HG03159 (cell line): ENCODE data around the gene OPRL1.
"Not testable (repeated sequence)": the region's sequence is repeated elsewhere in the genome, so short reads cannot be mapped to it uniquely, and the experiment has no call there.

Experiments used
- ATAC-seq: cut with Tn5 transposase; IDR thresholded peaks from one replicate; pipeline ENCODE4 v1.9.1; 2021; ENCODE audit warnings: mild to moderate bottlenecking, moderate library complexity; ENCODE audit not compliant: unreplicated experiment

The OPRL1 gene

DNA sequence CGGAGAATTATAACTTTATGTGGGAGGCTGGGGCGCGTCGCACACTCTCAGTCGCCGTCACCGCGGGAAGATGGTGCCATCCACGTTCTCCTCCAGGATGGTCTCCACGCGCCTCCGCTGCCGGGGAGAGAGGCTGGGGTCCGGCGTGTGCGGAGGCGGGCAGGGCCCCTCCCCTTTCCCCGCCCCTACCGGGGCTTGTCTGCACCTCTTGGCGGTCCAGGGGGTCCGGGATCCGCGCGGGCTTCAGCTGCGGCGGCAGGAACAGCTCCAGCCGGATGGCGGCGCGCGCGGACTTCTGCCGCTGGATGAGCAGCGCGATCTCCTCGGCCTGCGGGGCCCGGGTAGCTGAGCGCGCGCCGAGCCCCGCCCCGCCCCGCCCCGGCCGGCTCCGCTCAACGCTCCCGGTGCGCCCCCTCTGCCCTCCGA lies 3.5 kb downstream of the OPRL1 start:
- ATAC-seq: no peak

DNA sequence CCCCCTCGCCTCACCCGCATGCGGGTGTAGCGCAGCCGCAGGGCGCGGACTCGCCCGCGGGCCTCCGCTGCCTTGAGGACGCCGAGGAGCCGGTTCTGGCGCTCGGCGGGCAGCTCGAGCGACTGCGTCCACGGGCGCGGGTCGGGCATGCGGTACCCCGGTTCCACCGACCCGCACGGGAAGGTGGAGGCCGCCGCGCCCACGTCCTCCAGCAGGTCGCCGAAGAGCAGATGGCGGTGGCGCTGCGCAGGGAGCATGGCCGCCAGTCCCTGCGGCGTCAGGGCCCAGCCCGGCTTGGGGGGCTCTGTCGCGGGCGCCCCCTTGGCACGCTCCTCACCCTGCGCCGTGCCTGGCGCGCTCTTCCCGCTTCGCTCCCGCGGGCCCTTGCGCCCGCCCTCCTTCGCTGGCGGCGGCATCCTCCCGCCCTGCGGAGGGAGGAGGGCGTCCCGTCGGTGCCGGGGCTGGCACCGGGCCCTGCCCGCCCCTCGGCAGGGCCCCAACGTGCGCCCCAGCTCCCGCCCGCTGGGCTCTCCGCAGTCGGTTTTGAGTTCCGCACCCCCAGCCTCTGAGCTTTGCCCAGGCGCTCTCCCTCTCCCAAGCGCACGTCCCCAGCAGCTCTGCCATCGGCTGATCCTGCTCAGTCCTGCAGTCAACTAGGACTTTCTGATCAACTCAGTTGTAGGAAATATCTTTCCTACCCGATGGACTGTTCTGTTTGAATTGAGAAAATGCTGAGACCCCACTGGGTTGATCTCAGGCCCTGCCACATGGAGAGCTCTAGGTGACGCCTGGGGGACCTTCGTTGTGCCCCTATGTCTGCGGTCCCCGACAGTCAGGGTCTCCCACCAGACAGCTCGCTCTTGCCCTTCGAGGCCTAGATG lies 4.2 kb downstream of the OPRL1 start, which contains the start of gene LKAAEAR1:
TSS of gene LKAAEAR1 (minus strand) at position 595 of the 881 bp plus-strand sequence. CDS start at position 416, 179 bp downstream.
- no peak for ATAC-seq

DNA sequence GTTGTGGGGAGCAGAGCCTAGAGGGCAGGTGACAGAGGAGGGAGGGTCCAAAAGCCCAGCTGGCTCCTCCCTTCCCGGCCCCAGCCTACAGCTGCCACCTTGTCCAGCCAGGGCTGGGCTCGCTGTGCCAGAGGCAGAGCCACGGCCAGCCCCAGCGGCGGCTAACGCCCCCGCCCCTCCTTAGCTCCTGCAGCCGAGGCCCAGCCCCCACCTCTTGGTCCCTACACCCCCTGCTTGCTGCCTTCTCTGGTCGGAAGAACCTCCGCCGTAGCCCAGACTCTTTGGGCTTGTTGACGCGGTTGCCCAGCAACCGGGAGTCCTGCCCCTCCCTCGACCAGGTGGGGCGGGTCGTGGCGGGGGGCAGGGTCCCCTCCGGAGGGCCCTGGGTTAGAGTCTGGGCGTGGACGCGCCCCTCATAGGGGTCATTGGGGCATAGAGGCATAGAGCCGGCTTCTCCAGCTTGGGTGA lies 4.8 kb downstream of the OPRL1 start:
- no peak for ATAC-seq

DNA sequence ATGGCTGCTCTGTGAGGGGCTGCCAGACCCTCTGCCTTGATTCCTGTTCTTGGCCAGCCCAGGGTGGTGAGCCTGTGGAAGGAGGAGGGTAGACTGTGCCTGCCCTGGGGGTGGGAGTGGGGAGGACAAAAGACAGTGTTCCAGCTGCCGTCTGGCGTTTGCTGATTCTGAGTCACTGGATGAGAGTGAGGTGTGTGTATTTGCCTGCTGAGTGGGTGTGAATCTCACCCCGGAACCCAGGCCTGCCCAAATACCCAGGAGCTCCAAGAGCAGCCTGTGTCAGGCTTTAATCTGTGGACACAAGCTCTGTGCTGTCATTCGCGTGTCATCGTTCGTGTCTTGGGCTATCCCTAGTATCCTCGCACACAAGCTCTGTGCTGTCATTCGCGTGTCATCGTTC lies 6.9 kb downstream of the OPRL1 start:
- ATAC-seq: no peak

DNA sequence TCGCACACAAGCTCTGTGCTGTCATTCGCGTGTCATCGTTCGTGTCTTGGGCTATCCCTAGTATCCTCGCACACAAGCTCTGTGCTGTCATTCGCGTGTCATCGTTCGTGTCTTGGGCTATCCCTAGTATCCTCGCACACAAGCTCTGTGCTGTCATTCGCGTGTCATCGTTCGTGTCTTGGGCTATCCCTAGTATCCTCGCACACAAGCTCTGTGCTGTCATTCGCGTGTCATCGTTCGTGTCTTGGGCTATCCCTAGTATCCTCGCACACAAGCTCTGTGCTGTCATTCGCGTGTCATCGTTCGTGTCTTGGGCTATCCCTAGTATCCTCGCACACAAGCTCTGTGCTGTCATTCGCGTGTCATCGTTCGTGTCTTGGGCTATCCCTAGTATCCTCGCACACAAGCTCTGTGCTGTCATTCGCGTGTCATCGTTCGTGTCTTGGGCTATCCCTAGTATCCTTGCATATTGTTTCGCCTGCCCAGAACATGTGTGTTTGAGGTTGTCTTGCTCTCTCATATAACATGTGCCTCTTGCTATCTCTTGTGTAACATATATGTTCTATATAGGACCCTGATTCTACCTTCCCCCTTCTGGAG lies 7.4 kb downstream of the OPRL1 start:
- not testable (repeated sequence) for ATAC-seq

DNA sequence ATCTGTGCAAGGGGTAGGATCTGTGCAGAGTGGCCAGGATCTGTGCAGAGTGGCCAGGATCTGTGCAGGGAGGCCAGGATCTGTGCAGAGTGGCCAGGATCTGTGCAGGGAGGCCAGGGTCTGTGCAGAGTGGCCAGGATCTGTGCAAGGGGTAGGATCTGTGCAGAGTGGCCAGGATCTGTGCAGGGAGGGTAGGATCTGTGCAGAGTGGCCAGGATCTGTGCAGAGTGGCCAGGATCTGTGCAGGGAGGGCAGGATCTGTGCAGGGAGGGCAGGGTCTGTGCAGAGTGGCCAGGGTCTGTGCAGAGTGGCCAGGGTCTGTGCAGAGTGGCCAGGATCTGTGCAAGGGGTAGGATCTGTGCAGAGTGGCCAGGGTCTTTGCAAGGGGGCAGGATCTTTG lies 8.7 kb downstream of the OPRL1 start:
- not testable (repeated sequence) for ATAC-seq

DNA sequence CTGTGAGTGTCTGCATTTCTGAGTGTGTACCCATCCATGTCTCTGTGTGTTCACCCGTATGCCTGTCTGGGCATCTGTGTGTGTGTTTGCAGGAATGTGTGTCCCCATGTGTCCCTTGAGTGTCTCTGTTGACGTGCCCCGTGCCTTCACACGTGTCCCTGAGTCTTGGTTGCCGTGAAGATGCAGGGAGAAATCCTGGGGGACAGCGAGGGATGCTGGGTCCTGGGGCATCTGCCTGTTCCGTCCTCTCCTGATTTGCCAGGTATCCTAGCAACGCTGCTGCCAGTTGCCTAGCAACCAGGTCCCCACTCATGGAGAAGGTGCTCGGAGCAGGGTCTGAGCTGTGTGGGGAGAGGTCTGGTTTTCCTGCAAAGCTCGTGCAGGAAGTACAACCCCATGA lies 10.3 kb downstream of the OPRL1 start:
- no peak for ATAC-seq

DNA sequence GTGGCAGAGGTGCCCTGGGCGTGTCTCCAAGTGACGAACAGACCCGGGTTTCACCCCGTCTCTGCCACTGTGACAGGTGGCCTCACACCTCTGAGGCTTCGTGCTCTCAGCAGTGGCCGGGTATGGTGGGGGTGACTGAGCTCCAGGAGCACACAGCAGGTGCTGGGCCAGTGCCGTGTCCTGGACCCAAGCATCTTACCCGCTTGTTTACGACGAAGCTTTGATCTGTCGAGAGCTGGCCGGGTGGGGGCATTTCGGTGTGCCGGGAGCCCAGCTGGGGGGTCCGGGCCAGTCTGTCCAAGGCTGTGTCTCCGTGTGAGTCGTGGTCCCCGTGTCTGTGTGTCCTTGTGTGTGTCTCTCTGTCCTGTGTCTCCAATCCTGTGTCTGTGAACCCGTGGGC lies 11.5 kb downstream of the OPRL1 start:
- no peak for ATAC-seq

DNA sequence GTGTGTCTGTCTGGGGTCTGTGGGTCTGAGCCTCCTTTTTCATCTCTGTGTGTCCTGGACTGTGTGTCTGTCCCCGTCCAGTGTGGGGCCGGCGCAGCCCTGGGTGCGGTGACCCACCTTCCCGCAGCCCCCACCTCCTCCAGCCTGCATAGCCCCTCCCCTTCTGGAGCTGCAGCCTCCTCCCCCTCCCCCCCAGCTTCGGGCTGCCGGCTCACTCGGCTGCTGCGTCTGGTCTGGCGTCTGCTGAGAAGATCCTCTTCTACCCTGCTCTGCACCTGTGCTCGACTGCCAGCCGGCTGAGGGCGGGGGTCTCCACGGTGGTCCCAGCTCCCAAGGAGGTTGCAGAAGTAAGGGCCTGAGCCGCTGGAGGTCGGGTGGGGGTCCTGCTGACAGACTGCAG lies 11.9 kb downstream of the OPRL1 start:
- ATAC-seq: no peak

DNA sequence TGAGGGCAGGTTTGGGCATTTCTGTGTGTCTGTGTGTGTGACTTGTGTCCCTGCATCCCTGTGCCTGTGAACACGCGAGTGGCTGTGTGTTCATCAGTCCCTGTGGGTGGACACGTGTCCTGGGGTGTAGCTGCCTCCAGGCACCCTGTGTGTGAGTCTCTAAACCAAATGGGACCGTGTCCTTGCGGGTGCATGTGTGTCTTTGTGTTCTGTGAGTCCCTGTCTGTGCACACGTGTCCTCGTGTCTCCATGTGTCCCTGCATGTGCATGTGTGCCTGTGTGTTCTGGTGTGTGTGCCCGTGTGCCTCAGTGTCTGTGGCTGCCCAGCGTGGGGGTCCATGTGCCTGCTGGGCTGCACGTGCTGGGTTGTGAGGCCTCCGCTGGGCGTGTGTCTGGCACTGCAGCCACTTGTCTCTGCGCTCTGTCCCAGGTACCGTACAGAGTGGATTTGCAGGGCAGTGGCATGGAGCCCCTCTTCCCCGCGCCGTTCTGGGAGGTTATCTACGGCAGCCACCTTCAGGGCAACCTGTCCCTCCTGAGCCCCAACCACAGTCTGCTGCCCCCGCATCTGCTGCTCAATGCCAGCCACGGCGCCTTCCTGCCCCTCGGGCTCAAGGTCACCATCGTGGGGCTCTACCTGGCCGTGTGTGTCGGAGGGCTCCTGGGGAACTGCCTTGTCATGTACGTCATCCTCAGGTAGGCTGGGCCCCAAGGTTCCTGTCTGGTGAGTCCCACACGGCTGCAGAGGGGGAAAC lies 12.6 kb downstream of the OPRL1 start:
- no peak for ATAC-seq

DNA sequence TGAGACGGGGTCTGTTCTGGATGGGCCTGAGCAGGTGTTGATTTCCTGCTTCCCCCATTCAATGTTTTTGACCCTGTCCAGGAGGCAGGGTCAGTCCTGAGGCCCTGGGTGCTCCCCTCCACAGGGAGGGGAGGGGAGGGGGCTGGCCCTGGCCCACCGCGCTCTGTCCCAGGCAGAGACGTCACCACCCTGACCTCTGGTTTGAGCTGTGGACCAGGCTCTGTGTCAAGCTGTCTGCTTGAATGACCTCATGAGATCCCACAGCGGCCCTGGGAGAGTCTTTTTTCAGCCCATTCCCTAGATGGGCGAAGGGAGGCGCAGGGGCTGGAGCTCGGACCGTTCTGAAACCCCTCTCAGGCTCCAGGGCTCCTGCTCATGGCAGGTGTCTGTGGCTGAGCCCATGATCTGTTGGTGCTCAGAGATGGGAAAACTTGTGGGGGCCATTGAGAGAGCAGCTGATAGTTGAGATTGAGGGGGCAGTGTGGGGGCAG lies 13.2 kb downstream of the OPRL1 start:
- no peak for ATAC-seq

DNA sequence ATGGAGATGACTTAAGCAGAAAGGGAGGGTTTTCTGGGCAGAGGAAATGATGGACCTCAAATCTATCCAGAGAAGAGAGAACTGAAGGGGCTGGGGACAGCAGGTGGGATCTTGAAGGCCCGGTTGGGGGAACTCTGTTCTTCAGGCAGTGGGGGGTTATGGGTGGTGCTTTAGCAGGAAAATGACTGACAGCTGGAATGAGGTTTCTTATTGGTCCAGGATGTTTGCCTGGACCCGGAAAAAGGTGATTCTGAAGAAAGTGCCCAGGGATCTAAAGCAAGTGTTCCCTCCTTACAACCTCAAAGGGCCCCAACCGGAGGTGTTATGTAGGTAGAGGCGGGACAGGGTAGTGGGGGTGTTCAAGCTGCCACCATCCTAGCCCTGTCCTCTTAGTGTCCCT lies 15.6 kb downstream of the OPRL1 start:
- no peak for ATAC-seq

DNA sequence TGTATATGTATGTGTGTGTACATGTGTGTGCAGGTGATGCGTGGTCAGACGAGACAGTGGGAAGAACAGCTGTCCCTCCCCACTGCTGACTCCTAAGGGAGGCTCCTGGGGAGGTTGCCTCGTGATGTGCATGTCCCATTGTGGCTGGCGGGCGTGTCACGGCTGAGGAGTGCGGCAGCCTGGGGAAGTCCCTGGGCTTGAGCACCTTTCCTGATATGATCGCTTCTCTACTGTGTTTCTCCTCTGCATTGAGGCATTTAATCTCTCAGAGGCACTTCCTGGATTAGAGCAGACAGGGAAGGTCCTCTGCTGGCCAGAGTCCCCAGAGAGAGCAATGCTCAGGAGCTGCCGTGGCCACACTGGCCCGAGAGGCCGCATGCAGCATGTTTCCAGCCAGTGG lies 16.0 kb downstream of the OPRL1 start:
- ATAC-seq: no peak

DNA sequence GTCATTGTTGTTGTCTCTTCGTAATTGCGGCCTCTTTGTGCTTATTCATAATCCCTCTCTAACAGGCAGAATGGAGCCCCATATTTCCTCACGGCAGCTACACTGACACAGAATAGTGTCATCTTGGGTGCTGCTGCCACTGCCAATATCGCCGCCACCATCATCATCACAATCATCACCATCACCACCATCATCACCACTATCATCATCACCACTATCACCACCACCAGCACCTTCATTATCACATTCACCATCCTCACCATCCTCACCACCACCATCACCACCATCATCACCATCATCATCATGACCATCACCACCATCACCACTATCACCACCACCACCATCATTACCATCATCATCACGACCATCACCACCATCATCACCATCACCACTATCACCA lies 16.7 kb downstream of the OPRL1 start:
- no peak for ATAC-seq

DNA sequence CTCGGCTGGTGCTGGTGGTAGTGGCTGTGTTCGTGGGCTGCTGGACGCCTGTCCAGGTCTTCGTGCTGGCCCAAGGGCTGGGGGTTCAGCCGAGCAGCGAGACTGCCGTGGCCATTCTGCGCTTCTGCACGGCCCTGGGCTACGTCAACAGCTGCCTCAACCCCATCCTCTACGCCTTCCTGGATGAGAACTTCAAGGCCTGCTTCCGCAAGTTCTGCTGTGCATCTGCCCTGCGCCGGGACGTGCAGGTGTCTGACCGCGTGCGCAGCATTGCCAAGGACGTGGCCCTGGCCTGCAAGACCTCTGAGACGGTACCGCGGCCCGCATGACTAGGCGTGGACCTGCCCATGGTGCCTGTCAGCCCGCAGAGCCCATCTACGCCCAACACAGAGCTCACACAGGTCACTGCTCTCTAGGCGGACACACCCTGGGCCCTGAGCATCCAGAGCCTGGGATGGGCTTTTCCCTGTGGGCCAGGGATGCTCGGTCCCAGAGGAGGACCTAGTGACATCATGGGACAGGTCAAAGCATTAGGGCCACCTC lies 18.7 kb downstream of the OPRL1 start:
- ATAC-seq: no peak

DNA sequence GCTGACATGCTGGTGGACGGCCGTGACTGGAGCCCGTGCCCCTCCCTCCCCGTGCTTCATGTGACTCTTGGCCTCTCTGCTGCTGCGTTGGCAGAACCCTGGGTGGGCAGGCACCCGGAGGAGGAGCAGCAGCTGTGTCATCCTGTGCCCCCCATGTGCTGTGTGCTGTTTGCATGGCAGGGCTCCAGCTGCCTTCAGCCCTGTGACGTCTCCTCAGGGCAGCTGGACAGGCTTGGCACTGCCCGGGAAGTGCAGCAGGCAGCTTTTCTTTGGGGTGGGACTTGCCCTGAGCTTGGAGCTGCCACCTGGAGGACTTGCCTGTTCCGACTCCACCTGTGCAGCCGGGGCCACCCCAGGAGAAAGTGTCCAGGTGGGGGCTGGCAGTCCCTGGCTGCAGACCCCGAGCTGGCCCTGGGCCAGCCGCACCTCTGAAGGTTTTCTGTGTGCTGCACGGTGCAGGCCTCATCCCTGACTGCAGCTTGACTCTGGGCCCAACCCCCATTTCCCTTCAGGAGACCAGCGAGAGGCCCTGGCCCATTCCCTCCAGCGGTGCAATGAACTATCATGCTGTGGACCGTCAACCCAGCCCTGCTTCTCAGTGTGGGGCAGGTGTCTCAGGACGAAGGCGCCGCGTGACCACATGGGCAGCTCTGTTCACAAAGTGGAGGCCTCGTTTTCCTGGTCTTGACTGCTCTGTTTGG lies 19.4 kb downstream of the OPRL1 start:
- ATAC-seq: no peak

DNA sequence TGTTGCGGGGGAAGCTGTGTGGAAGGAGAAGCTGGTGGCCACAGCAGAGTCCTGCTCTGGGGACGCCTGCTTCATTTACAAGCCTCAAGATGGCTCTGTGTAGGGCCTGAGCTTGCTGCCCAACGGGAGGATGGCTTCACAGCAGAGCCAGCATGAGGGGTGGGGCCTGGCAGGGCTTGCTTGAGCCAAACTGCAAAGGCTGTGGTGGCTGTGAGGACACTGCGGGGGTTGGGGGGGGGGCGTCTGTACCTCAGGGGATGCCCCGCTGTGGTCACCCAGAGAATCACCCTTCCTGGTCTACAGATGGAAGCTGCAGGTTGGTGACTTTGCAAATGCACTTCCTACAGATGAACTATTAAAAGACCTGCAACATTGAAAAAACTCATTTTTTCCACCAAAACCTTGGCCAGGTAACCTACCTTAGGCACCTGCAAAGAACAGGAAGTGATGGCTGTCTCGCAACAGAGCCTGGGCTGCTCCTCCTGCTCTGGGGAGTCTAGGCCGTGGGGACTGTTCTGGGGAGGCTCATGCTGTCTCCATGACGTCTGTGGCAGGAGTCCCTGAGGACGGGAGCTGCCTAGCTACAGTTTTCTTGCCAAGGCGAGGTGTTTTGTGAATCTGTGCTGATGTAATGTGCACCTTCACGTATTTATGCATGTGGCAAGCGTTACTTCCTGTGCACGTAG lies 20.1 kb downstream of the OPRL1 start:
- no peak for ATAC-seq

DNA sequence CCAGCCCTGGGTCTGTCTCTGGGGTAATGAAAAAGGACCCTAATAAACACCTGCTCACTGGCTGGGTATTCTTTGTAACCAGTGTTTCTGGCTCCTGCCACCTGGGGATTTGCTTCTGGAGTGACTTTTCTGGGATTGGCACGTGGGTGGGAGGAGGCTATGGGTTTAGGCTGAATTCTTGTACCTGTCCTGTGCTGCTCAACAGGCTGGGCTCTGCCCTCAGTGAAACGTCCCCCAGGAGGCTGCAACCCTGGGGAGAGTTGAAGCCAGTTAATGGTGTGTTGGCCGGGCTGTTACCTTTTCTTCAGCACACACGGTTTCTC lies 20.6 kb downstream of the OPRL1 start:
- ATAC-seq: no peak

DNA sequence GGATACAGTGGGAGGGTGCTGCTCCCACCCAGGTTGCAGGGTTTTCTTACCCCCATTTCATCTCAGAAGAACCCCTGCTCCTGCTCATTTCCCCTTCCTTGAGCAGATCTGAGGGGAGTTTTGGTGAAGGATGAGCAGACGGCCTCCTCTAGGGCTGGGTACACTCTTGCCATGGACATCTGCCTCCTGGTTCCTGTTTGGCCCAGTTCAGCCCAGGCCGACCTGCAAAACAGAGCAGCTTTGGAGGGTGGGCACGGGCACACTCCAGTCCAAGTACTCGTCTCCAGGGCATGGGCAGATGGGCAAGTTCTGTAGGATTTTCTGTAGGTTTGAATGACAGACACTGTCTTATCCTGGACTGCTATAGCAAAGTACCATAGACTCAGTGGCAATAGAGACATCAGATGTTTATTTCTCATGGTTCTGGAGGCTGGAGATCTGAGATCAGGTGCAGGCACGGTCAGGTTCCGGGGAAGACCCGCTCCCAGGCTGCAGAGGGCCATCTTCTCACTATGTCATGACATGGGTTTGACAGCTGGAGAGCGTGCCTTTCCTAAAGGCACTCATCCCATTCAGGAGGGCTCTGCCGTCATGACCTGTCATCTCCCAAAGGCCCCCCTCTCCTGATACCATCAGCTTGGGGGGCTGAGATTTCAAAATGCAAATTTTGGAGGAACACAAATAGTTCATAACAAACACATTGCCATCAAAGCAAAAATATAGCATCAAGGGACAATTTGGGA lies 21.2 kb downstream of the OPRL1 start:
- ATAC-seq: no peak
